ENCODE measurements around the gene ARID2.

GRCh38 chr12:45775465-45775864 lies 46.0 kb downstream of the ARID2 start:
- TF ChIP-seq CTCF (IDR thresholded peaks at IDR 0.05; ENCODE audit: low read depth, low read length, poor library complexity, severe bottlenecking) (no peak), EZH2phosphoT487 (IDR thresholded peaks at IDR 0.05; ENCODE audit: borderline replicate concordance, low read length) (no peak)

Data from DOHH2 (cell line).